Medulla oblongata (tissue), 1 donor: ENCODE data around the gene MRFAP1L1.

Experiments
- DNase-seq: peaks from one replicate; pipeline ENCODE4 v3.0.0-alpha.2; 2015; ENCODE audit errors: extremely low spot score

MRFAP1L1 gene

GRCh38 chr4:6716018-6716911 lies 6.6 kb upstream of the MRFAP1L1 start, which contains the start of gene BLOC1S4:
BLOC1S4 (plus strand) TSS chr4:6716174; CDS start chr4:6716210, 36 bp downstream.
- peak; percentile 93 for DNase-seq

GRCh38 chr4:6715704-6716017 lies 6.0 kb upstream of the MRFAP1L1 start:
- DNase-seq: no peak

- DNase-seq: no peak
These were observed 5.3 kb upstream of the MRFAP1L1 start for GRCh38 chr4:6714954-6715353.

GRCh38 chr4:6710996-6711395 lies 1.3 kb upstream of the MRFAP1L1 start:
- no peak for DNase-seq

DNA sequence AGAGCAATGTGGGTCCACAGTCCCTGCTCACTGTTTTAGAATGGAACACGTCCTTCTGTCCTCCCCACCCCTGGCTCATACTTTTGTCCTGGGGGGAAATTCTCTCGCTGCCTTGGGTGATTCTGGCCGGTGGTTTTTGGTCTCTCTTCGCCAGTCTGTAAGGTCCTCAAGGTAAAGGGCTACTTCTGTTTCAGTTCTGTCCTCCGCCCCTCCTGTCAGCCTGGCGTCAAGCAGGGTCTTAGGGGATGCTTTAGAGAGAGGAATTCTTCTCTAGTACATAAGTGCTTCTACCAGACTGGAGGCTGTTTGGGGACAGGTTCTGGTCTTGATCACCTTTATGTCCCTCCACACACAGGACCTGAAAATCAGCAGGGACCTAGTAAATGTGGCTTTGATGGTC lies 617 bp upstream of the MRFAP1L1 start:
- DNase-seq: no peak

- no peak for DNase-seq
These were observed 3.5 kb downstream of the MRFAP1L1 start for GRCh38 chr4:6706173-6706572.

DNA sequence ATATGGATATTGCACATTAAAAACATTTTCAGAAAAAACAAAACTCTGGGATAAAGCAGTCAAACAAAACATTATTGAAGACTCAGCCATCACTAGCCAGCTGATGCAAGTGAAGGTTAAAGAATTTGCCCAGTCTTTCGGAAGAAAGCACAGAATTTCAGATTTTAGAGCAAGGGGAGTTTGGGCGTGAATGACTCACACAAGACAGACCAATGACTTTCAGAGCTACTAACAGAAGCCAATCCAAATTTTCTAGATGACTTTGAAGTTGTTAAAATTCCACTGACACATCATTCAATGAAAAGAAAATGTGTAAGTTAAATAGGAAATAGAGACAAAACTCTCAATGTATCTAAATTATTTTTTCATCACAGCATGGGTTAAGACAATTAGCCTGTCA lies 4.0 kb downstream of the MRFAP1L1 start:
- DNase-seq: no peak

GRCh38 chr4:6703786-6704185 lies 5.9 kb downstream of the MRFAP1L1 start:
- DNase-seq: no peak

DNA sequence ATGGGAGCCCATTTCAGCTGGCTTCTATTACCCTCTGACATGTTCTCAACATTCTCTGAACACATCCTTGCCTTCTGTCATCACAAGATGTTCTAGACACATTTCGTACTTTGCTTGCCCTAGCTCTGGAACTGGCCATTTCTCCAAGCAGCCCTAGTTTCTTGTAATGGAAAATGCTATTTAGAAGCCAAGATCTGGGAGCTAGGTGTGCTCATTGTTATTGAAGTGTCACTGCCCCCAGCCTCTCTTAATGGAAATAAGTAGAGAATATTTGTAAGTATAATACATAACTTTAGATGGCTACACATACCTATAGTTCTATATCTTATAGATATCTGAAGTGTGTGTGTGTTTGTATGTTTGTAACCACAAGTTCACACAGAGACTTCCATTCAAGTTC lies 6.9 kb downstream of the MRFAP1L1 start:
- DNase-seq: no peak

DNA sequence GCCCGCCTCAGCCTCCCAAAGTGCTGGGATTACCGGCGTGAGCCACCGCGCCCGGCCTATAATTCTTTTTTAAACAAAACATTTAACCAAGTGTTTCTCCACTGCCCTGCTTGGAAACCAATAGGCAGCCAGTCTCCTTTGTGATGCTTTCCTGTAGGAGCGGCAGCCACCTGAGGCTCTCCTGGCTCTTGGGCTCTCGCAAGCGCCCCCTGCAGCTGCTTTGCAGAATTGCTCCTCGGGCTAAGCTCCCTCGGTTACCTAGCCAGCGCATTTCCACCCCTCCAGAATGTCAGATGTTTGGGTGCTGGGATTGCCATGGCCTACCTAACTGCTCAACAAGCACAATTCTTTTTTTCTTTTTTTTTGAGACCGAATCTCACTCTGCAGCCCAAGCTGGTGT lies 8.3 kb downstream of the MRFAP1L1 start:
- DNase-seq: no peak

DNA sequence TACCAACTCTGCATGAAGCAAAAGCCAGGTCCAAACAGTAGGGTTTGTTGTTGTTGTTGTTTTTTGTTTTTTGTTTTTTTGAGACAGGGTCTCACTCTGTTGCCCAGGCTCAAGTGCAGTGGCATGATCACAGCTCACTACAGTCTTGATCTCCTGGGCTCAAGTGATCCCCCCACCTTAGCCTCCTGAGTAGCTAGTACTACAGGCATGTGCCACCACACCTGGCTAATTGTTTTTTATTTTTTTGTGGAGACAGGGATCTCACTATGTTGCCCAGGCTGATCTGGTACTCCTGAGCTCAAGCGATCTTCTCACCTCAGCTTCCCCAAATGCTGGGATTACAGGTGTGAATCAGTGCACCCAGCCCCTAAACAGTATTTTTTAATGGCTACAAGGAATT lies 9.8 kb downstream of the MRFAP1L1 start:
- no peak for DNase-seq

GRCh38 chr4:6699388-6699787 lies 10.3 kb downstream of the MRFAP1L1 start:
- no peak for DNase-seq

- DNase-seq: no peak
These were observed 12.5 kb downstream of the MRFAP1L1 start for GRCh38 chr4:6697131-6697530.

DNA sequence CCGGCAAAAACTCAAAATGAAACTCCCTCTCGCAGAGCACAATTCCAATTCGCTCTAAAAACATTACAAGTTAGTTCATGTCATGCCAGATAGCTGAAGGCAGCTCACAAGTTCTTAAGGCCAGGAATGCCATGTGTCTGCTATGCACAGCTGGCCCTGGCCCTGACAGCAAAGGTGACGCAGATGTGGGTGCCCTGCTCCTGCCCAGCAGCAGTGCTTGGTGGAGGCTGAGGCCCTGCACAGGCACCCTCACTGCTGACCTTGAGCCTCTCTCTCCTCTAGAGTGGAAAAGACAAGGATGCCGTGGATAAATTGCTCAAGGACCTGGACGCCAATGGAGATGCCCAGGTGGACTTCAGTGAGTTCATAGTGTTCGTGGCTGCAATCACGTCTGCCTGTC lies 13.1 kb downstream of the MRFAP1L1 start:
- no peak for DNase-seq

DNA sequence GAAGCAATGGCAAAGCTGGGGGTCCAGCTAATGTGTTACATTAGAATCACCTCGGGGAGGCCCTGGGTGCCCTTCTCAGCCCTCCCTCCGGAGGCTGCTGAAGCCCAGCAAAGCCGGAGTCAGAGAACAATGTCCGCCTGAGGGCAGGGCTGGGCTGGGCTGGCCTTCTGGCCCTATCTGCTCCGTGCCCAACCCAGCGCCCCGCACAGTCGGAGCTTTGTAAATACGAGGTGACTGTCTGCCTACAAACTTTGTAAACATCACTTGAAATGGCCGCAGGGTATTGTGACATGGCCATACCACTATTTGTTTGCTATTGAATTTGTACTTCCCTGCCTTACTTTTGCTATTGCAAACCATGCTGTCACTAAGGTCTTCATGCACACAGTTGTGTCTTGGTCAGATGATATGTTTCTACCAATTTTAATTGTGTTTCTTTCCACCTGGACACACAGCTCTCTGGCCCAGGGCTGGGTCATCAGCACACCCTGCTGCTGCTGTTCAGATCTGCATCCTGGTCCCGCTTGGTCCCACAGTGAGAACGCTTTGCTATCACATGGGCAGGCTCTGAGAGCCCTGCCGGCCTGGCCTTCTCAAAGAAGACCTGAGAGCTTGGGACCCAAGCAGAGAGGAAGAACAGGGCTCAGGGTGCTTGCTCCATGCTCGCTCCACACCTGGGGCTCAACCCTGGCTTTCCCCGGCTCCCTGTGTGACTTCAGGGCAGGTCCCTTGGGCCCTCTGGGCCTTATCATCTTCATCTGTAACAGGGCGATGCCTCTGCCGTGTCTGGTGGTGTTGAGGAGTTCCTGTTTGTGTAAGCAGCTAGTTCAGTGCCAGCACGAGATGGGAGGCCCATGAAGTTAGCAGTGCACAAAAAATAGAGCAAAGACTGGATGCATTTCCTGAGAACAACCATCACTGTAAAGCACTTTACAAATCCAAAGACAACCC lies 13.7 kb downstream of the MRFAP1L1 start:
- DNase-seq: no peak

GRCh38 chr4:6694177-6694901 lies 15.3 kb downstream of the MRFAP1L1 start:
- DNase-seq: no peak

- DNase-seq: no peak
These were observed 16.2 kb downstream of the MRFAP1L1 start, which contains the start of gene S100P for GRCh38 chr4:6693231-6694176. S100P (plus strand) TSS chr4:6693878; CDS start chr4:6693933, 55 bp downstream.

- DNase-seq: no peak
These were observed 16.9 kb downstream of the MRFAP1L1 start for GRCh38 chr4:6692806-6693205.

DNA sequence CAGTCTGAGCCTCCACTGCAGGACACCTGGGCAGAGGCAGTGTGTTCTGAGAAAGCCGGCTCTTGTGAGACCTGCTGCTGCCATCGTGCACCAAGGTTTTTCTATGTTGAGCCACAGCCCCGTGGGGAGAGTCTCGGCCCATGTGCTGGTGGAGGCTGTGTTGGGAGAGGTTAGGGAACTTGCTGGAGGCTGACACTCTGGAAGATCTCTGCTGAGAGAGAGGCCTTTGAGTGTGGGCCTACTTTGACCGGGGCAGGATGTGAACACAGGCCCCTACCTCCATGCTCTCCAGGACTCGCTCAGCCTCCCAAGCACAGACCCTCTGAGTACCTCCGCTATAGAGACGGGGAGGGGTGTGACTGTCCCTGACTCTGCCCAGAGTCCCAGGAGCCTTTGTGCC lies 17.3 kb downstream of the MRFAP1L1 start:
- DNase-seq: no peak

GRCh38 chr4:6689506-6689960 lies 20.1 kb downstream of the MRFAP1L1 start:
- no peak for DNase-seq
